ENCODE data around the gene HGS.

The HGS gene

DNA sequence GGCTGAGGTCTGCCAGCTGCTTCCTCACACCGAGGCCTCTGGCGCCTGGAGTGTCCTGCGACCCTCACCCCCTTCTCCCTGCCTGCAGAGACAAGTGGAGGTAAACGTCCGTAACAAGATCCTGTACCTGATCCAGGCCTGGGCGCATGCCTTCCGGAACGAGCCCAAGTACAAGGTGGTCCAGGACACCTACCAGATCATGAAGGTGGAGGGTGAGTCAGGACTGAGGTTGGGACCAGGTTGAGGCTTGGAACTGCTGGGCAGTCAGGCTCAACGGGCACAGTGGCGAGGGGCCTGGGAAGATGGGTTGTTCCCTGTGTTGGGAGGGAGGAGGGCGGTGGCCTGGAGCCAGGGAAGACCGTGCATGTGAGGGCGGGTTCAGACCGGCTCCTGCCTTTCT, 4.8 kb downstream of the HGS start:
- no peak for FAIRE-seq

DNA sequence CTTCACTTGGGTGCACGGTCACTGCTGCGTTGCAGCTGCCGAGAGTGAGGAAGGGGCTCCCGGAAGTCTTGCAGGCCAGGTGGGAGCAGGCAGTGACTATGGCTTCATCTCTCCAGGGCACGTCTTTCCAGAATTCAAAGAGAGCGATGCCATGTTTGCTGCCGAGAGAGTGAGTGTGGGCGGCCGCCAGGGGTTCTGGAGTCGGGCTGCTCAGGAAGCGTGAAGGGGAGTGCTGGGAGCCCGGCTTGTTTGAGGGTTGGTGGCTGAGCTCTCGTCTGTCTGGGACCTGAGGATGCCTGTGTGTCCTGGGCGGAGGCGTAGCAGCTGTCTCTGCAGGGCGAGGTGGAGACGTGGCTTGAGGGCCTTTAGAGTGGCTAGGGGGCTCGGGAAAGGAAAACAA, 6.3 kb downstream of the HGS start:
- FAIRE-seq = no peak

- FAIRE-seq = no peak
Measured at GRCh38 chr17:81690549-81690948, 6.7 kb downstream of the HGS start.

DNA sequence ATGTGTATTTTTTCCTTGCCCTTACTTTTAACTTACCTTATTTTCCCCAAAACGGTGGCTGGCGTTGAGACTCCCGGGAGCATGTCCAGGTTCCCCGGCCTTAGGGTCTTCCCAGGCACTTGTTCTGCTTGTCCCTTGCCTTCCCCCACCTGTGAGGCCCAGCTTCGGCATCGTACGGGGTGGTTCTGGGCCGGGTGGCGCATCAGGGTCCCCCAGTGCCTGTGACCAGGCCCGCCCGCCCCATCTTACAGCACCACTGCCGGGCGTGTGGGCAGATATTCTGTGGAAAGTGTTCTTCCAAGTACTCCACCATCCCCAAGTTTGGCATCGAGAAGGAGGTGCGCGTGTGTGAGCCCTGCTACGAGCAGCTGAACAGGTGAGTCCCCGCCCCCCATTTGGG, 7.4 kb downstream of the HGS start:
- FAIRE-seq = no peak

DNA sequence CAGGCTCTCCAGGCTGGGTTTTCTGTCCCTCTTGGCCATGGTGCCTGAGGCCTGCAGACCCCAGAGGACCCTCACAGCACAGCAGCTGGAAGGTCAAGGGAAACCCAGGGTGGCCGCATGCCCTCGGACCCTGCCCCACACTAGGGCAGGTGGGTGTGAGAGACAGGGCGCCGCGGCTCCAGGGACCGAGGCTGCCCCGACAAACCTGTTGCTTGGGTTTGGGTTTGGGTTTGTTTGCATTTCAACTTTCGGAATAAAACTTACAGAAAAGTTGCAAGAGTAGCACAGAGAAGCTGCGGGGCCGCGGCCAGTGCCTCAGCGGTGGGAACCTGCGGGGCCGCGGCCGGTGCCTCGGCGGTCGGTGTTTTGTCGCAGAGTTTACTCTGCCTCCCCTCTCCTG, 7.8 kb downstream of the HGS start:
- no peak for FAIRE-seq

GRCh38 chr17:81693509-81694210, 9.8 kb downstream of the HGS start:
- FAIRE-seq = no peak

- no peak for FAIRE-seq
Measured at GRCh38 chr17:81694810-81695209, 11.0 kb downstream of the HGS start.

- FAIRE-seq = no peak
Measured at GRCh38 chr17:81695211-81695610, 11.4 kb downstream of the HGS start.

DNA sequence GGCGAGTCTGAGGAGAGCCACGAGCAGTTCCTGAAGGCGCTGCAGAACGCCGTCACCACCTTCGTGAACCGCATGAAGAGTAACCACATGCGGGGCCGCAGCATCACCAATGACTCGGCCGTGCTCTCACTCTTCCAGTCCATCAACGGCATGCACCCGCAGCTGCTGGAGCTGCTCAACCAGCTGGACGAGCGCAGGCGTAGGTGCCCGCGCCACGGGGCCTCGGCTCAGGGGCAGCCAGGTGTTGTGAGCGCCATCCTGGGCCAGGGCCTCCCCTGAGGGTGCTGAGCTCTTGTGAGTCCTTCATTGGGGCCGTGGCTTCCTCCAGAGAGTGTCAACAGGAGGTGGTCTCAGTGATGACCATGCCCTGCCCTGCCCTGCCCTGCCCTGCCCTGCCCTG, 12.0 kb downstream of the HGS start:
- FAIRE-seq = no peak

DNA sequence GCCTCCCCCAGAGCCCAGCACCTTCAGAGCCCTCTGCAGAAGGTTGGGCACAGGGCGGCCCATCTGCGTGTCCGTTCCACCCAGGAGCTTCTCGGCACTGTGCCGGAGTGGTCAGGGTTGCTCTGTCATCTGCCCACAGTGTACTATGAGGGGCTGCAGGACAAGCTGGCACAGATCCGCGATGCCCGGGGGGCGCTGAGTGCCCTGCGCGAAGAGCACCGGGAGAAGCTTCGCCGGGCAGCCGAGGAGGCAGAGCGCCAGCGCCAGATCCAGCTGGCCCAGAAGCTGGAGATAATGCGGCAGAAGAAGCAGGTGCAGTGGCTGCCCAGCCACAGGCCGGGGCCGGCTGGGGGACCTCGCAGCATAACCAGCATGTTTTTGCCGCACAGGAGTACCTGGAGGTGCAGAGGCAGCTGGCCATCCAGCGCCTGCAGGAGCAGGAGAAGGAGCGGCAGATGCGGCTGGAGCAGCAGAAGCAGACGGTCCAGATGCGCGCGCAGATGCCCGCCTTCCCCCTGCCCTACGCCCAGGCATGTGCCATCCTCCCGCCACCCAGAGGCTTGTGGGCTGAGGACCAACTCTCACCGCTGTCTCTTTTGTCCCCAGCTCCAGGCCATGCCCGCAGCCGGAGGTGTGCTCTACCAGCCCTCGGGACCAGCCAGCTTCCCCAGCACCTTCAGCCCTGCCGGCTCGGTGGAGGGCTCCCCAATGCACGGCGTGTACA, 12.6 kb downstream of the HGS start:
- FAIRE-seq = no peak

GRCh38 chr17:81697261-81698044, 13.6 kb downstream of the HGS start:
- no peak for FAIRE-seq

DNA sequence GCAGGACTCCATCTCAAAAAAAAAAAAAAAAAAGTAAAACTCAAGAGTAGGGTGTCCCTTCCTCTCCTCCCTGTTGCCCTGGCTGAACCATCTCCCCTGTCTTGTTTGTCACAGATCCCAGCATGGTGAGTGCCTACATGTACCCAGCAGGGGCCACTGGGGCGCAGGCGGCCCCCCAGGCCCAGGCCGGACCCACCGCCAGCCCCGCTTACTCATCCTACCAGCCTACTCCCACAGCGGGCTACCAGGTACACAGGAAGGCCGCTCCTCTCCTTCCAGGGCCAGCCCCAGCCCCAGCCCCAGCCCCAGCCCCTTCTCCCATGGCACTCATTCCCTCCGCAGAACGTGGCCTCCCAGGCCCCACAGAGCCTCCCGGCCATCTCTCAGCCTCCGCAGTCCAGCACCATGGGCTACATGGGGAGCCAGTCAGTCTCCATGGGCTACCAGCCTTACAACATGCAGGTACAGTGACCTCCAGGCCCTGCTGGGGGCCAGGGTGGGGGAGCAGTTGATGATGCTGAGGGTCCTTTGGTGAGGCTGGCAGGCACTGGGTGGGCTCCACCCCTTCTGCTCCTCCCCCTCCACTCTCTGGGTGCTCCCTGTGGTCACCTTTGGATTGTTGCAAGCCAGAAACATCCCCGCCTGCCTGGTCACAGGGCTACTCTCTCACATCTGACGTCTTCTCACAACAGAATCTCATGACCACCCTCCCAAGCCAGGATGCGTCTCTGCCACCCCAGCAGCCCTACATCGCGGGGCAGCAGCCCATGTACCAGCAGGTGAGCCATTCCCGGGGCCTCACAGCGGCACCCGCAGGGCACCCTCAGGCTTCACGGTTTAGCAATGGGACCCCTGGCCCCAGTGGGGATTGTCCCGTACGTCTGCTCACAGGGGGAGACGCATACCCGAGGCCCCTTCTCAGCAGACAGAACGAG, 16.8 kb downstream of the HGS start:
- FAIRE-seq = no peak

GRCh38 chr17:81701288-81702071, 17.7 kb downstream of the HGS start:
- no peak for FAIRE-seq

GRCh38 chr17:81702934-81703746, 19.3 kb downstream of the HGS start, which contains the start of gene MRPL12:
TSS of gene MRPL12 (plus strand) at chr17:81703367. CDS start at chr17:81703502, 135 bp downstream.
- FAIRE-seq = no peak

- FAIRE-seq = no peak
Measured at GRCh38 chr17:81703747-81704654, 20.2 kb downstream of the HGS start.

GRCh38 chr17:81705518-81706231, 21.9 kb downstream of the HGS start:
- no peak for FAIRE-seq

- FAIRE-seq = no peak
Measured at GRCh38 chr17:81706232-81706611, 22.4 kb downstream of the HGS start.

DNA sequence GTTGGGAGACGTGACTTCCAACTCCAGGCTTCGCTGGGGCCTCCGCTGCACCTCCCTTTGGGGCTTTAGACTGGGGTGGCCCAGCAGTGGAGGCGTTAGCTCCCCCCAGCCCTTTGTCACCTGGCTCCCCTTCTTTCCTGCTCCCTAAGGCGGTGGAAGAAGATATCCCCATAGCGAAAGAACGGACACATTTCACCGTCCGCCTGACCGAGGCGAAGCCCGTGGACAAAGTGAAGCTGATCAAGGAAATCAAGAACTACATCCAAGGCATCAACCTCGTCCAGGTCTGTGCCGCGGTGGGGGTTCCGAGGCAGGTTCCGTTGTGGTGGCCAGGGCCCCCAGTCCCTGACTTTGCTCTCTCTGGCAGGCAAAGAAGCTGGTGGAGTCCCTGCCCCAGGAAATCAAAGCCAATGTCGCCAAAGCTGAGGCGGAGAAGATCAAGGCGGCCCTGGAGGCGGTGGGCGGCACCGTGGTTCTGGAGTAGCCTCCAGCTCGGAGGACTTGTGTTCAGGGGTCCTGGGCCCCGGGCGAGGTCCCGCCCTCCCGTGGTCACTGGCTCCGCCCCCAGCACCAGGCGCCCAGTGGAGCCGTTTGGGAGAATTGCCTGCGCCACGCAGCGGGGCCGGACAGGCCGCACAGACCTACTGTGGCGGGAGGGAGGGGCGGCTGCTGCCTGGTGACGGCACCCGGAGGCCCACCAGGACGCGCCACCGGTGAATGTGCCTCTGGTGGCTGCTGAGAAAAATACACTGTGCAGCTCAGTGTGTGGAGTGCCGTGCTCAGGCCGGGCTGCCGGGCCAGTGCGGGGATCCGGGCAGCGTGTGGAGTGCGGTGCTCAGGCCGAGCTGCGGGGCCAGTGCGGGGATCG, 23.2 kb downstream of the HGS start:
- no peak for FAIRE-seq

All from islet of Langerhans (tissue), 1 donor.